GM13976 (cell line): ENCODE results near the gene GCSAML.

Source experiments
- DNase-seq: peaks from one replicate; pipeline ENCODE4 v3.0.0; 2012; ENCODE audit warnings: low spot score
- in situ Hi-C: fragments of 300-500 bp; cut with MboI; formaldehyde crosslinking; loops from one replicate; pipeline ENCODE4 v1.12.0; 2022; ENCODE audit warnings: low sequenced_read_pairs, mixed read lengths, inconsistent platforms; ENCODE audit not compliant: unreplicated experiment
- TF ChIP-seq, protein P1 (sequence below): IDR thresholded peaks from 2 replicates; pipeline ENCODE4 v1.5.1; 2012; ENCODE audit warnings: borderline replicate concordance, mild to moderate bottlenecking; ENCODE audit not compliant: insufficient read depth; ENCODE audit errors: extremely low read depth, missing control alignments, control extremely low read depth

GCSAML gene

DNA sequence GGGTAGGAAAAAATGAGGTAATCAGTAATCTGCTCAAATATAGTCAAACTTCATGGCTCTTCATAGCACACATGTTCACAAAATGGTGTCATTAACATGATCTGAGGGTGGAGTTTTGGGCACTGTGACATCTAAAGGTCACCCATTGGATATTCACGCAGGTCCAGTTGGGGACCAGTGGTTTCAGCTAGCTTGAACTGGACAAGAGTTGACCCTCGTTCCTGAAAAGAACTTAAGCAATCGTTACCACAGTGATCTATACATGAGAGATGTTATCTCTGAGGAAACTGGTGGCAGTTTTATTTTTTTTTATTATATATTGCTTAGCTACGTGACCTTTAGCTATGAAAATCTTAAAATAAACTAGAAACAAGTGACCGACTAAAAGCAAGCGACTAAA, 9.7 kb upstream of the GCSAML start:
- in situ Hi-C loops: no loop called here
- TF ChIP-seq, protein P1, sequence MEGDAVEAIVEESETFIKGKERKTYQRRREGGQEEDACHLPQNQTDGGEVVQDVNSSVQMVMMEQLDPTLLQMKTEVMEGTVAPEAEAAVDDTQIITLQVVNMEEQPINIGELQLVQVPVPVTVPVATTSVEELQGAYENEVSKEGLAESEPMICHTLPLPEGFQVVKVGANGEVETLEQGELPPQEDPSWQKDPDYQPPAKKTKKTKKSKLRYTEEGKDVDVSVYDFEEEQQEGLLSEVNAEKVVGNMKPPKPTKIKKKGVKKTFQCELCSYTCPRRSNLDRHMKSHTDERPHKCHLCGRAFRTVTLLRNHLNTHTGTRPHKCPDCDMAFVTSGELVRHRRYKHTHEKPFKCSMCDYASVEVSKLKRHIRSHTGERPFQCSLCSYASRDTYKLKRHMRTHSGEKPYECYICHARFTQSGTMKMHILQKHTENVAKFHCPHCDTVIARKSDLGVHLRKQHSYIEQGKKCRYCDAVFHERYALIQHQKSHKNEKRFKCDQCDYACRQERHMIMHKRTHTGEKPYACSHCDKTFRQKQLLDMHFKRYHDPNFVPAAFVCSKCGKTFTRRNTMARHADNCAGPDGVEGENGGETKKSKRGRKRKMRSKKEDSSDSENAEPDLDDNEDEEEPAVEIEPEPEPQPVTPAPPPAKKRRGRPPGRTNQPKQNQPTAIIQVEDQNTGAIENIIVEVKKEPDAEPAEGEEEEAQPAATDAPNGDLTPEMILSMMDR: no peak
- DNase-seq: no peak

DNA sequence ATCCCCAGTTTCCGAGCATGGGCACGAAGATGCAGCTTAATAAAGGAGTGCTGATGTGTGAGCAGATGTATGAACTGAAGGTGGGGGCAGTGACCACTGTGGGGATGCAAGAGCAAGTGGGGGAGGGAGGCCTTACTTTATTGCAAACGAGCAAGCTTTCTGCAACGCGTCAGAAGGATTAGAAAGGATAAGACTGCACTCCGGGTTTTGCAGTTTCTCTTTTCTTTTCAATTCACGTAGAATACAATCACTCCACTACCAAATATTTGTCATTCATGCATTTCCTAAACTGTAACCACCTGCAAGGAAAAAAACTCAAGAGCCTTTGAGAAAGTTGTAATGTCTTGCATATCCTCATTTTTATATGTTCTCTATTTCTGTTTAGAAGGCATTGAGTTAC, 8.4 kb upstream of the GCSAML start:
- in situ Hi-C loops: no loop called here
- TF ChIP-seq, protein P1: no peak
- DNase-seq: no peak

DNA sequence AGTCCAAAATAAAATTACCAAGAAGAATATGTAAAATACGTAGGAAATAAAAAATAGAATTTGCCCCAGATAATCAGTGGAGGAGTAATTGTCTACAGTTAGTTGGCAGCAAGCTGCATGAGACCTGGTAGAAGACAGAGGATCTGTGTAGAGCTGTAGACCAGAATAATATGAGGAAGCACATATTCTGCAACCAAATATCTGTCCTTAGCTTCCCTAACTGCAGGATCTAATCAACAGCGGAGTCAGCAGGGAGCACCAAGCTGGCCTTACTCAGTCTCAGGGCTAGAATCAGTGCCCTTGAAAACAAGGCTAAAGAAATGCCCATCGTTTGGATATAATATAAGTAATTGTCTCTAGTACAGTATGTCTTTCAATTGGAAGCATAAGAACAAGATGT, 6.1 kb upstream of the GCSAML start:
- in situ Hi-C loops: no loop called here
- DNase-seq: no peak
- TF ChIP-seq, protein P1: no peak

DNA sequence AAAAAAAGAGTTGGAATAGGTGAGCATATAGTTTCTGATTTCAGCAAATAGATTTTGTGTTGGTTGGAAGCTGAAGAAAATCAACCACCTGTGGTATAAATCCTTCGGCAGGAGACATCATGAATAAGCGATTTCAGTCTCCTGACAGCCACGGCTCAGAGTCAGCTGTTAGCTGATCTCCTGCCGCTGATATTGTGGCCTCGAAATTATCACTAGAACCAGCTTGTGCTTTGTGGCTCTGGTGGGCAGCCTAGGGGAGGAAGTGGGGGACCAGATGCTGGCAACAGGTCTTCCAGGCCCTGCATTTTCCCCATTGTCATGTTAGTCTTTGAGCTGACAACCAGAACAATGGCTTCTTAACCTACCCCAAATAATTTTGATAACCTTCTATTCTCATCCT, 842 bp upstream of the GCSAML start:
- no peak for DNase-seq
- TF ChIP-seq, protein P1: no peak
- in situ Hi-C loops: no loop called here

DNA sequence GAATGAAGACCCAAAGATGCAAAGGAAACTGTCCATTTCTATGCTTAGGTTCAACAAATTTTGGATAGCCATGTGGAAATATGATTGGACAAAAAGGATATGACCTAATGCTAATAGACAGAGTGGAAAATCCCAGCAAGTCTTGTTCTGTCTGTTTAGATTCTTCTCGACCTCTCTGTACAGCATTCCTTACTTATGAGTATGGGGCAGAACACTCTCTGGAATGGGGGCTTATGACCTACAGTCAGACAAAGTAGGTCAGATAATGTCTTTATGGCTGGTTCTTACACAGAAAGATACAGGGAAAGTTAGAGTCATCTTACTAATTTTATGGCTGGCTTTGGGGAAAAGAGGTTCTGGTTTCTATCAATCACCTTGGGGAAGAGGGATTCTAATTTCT, 2.8 kb downstream of the GCSAML start:
- TF ChIP-seq, protein P1: no peak
- in situ Hi-C loops: no loop called here
- no peak for DNase-seq

DNA sequence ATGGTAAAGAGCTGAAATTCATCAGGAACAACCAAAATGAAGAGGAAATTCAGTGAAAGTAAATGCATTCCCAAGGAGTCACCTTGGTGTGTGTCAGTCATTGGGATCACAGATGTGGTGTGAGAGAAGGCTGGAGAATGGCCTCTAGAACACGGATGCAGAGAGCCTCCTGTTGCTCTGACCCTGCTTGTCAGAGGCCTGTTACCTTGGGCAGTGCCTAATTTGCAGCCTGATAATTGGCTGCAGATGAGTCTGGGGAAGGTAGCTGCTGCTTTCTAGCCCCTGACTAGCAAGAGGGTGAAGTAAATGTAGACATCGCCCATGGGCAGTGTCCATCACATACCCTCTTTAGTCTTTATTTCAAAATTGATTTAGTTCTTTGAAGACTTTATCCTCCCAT, 3.3 kb downstream of the GCSAML start:
- DNase-seq: no peak
- TF ChIP-seq, protein P1: no peak
- in situ Hi-C loops: no loop called here
